Common myeloid progenitor, CD34-positive (primary cell): Measurements from ENCODE around the gene FBXO2.
A peak's percentile ranks its signal among the peaks of the same experiment; 100 is the strongest.

Experiments
- CTCF ChIA-PET: fragments of 350-600 bp; sonication (Branson Sonifier 250); formaldehyde crosslinking; loops from one replicate; lab custom pipeline; 2021; ENCODE audit warnings: antibody characterized with exemption; lab: Charles Lee
- POLR2A ChIA-PET: fragments of 350-600 bp; sonication (Branson Sonifier 250); formaldehyde crosslinking; loops from one replicate; lab custom pipeline; 2021; ENCODE audit warnings: antibody characterized with exemption; lab: Charles Lee
- DNase-seq, 3 donors: peaks; one replicate each; pipeline versions ENCODE4 v3.0.0 to v3.0.0-alpha.2; 2013
- H3K27ac ChIP-seq, 2 experiments: 1 replicate in 1 of 2; 2 replicates in 1 of 2; pipeline ENCODE4 v1.7.0; 2013; ENCODE audit warnings: inconsistent platforms in 2 of 2, low read length in 2 of 2, mild to moderate bottlenecking in 2 of 2, low read depth in 1 of 2, moderate library complexity in 1 of 2; ENCODE audit not compliant: severe bottlenecking in 2 of 2, insufficient read depth in 1 of 2, poor library complexity in 1 of 2
- H3K27me3 ChIP-seq, 5 experiments: replicated peaks in 2 of 5; 1 replicate in 3 of 5; 2 replicates in 2 of 5; pipeline versions ENCODE4 v1.6.1 to v1.7.0; 2013; ENCODE audit warnings: low read length in 4 of 5, mild to moderate bottlenecking in 2 of 5, moderate library complexity in 2 of 5, inconsistent platforms in 1 of 5; ENCODE audit not compliant: insufficient read depth in 5 of 5, control insufficient read depth in 4 of 5
- H3K36me3 ChIP-seq, 4 experiments: 1 replicate in 2 of 4; 2 replicates in 2 of 4; pipeline versions ENCODE4 v1.6.1 to v1.7.0; 2013; ENCODE audit warnings: low read length in 3 of 4, control low read depth in 1 of 4, mild to moderate bottlenecking in 1 of 4; ENCODE audit not compliant: control insufficient read depth in 4 of 4, insufficient read depth in 4 of 4
- H3K4me1 ChIP-seq, 4 experiments: 1 replicate in 3 of 4; 2 replicates in 1 of 4; pipeline versions ENCODE4 v1.6.1 to v1.7.1; 2013; ENCODE audit warnings: low read length in 3 of 4, mild to moderate bottlenecking in 3 of 4, control low read depth in 1 of 4, inconsistent platforms in 1 of 4, moderate library complexity in 1 of 4; ENCODE audit not compliant: control insufficient read depth in 4 of 4, insufficient read depth in 4 of 4; ENCODE audit errors: control extremely low read depth in 1 of 4
- H3K4me3 ChIP-seq, 7 experiments: 1 replicate in 4 of 7; 2 replicates in 3 of 7; pipeline versions ENCODE4 v1.5.1 to v1.7.0; 2013; ENCODE audit warnings: mild to moderate bottlenecking in 7 of 7, low read length in 6 of 7, moderate library complexity in 6 of 7, inconsistent platforms in 2 of 7, low read depth in 2 of 7, control low read depth in 1 of 7; ENCODE audit not compliant: insufficient read depth in 4 of 7, control insufficient read depth in 1 of 7; ENCODE audit errors: extremely low read depth in 1 of 7
- H3K9me3 ChIP-seq, 5 experiments: 1 replicate in 4 of 5; 2 replicates in 1 of 5; pipeline versions ENCODE4 v1.6.1 to v1.7.1; 2013; ENCODE audit warnings: low read length in 4 of 5, mild to moderate bottlenecking in 2 of 5, inconsistent platforms in 1 of 5, low read depth in 1 of 5, moderate library complexity in 1 of 5; ENCODE audit not compliant: control insufficient read depth in 4 of 5, insufficient read depth in 2 of 5; ENCODE audit errors: control extremely low read depth in 1 of 5
- WGBS: methylation state at CpG from one replicate; pipeline ENCODE4 v1.1.5; 2013; ENCODE audit not compliant: insufficient coverage; 5-methylcytosine and 5-hydroxymethylcytosine counted together

The FBXO2 gene

GRCh38 chr1:11620405-11620804 is 33.8 kb downstream of the FBXO2 start:
- peaks cover 0 to 14% (median 3%) of the 10 kb centered on the region in 5 experiments for H3K27me3 ChIP-seq
- no peaks in the 10 kb centered on the region for H3K36me3 ChIP-seq
- WGBS, result 73% methylated on average over 8 of the region's 12 CpGs
- no peak overlapping the region for H3K27ac ChIP-seq
- no peaks in the 10 kb centered on the region for H3K4me1 ChIP-seq
- H3K4me3 ChIP-seq, result no peak overlapping the region
- no peak for DNase-seq
- ChIA-PET POLR2A (no interaction called here), CTCF (no interaction called here)
- H3K9me3 ChIP-seq, result no peaks in the 10 kb centered on the region

GRCh38 chr1:11617741-11618140 is 36.5 kb downstream of the FBXO2 start:
- H3K4me3 ChIP-seq, result no peak overlapping the region
- no peaks in the 10 kb centered on the region for H3K36me3 ChIP-seq
- no peak overlapping the region for H3K27ac ChIP-seq
- H3K4me1 ChIP-seq, result no peaks in the 10 kb centered on the region
- 100% methylated on average over 1 of the region's 2 CpGs for WGBS
- peaks cover 0 to under 1% (median 0%) of the 10 kb centered on the region in 5 experiments for H3K9me3 ChIP-seq
- H3K27me3 ChIP-seq, result peaks cover 0 to 16% (median 3%) of the 10 kb centered on the region in 5 experiments
- no peak for DNase-seq
- ChIA-PET POLR2A (no interaction called here), CTCF (interaction anchor here (1.4 kb wide), 1 partner anchor 26 kb away, joined by 3 read pairs; no protein-coding TSS in a partner anchor)

- no peaks in the 10 kb centered on the region for H3K4me1 ChIP-seq
- peaks cover 0 to 16% (median 3%) of the 10 kb centered on the region in 5 experiments for H3K27me3 ChIP-seq
- H3K4me3 ChIP-seq, result no peak overlapping the region
- 85% methylated on average over 6 of the region's 7 CpGs for WGBS
- ChIA-PET CTCF (no interaction called here), POLR2A (no interaction called here)
- H3K9me3 ChIP-seq, result peaks cover 0 to 3% (median 0%) of the 10 kb centered on the region in 5 experiments
- H3K36me3 ChIP-seq, result no peaks in the 10 kb centered on the region
- H3K27ac ChIP-seq, result no peak overlapping the region
- DNase-seq, result no peak
Measured at GRCh38 chr1:11617314-11617713, 36.9 kb downstream of the FBXO2 start.

GRCh38 chr1:11616766-11617165 is 37.5 kb downstream of the FBXO2 start:
- H3K9me3 ChIP-seq, result peaks cover 0 to 3% (median 0%) of the 10 kb centered on the region in 5 experiments
- no peaks in the 10 kb centered on the region for H3K4me1 ChIP-seq
- WGBS, result 56% methylated on average over 7 of the region's 7 CpGs
- ChIA-PET CTCF (no interaction called here), POLR2A (no interaction called here)
- H3K27me3 ChIP-seq, result peaks cover 0 to 13% (median 3%) of the 10 kb centered on the region in 5 experiments
- no peak overlapping the region for H3K27ac ChIP-seq
- DNase-seq, result no peak
- no peak overlapping the region for H3K4me3 ChIP-seq
- H3K36me3 ChIP-seq, result no peaks in the 10 kb centered on the region

GRCh38 chr1:11615090-11615489 is 39.1 kb downstream of the FBXO2 start:
- Histone ChIP-seq H3K36me3 (no peaks in the 10 kb centered on the region), H3K27me3 (peaks cover 0 to 11% (median 2%) of the 10 kb centered on the region in 5 experiments), H3K27ac (no peak overlapping the region), H3K9me3 (peaks cover 0 to 3% (median 0%) of the 10 kb centered on the region in 5 experiments), H3K4me3 (no peak overlapping the region), H3K4me1 (no peaks in the 10 kb centered on the region)
- DNase-seq, result no peak
- ChIA-PET CTCF (no interaction called here), POLR2A (no interaction called here)
- WGBS, result 68% methylated on average over 13 of the region's 16 CpGs

- H3K4me1 ChIP-seq, result no peaks in the 10 kb centered on the region
- H3K27ac ChIP-seq, result no peak overlapping the region
- no peak overlapping the region for H3K4me3 ChIP-seq
- WGBS, result 96% methylated on average over 5 of the region's 5 CpGs
- H3K9me3 ChIP-seq, result peaks cover 0 to 3% (median 0%) of the 10 kb centered on the region in 5 experiments
- H3K27me3 ChIP-seq, result peaks cover 0 to 11% (median 2%) of the 10 kb centered on the region in 5 experiments
- CTCF ChIA-PET, result interaction anchor here (1.3 kb wide), 1 partner anchor 136 kb away, joined by 3 read pairs; no protein-coding TSS in a partner anchor
- H3K36me3 ChIP-seq, result no peaks in the 10 kb centered on the region
- POLR2A ChIA-PET, result no interaction called here
- no peak for DNase-seq
Measured at GRCh38 chr1:11613347-11613746, 40.9 kb downstream of the FBXO2 start.

- peaks cover 0 to 4% (median 0%) of the 10 kb centered on the region in 5 experiments for H3K9me3 ChIP-seq
- no peak overlapping the region for H3K27ac ChIP-seq
- peaks cover 0 to 7% (median 2%) of the 10 kb centered on the region in 5 experiments for H3K27me3 ChIP-seq
- H3K36me3 ChIP-seq, result no peaks in the 10 kb centered on the region
- peak in 1 of 3 donors; percentile 3 for DNase-seq
- CTCF ChIA-PET, result interaction anchor here (0.8 to 1.4 kb wide), 2 partner anchors 17 to 19 kb away, joined by 3 read pairs; no protein-coding TSS in a partner anchor
- no peaks in the 10 kb centered on the region for H3K4me1 ChIP-seq
- WGBS, result 27% methylated on average over 3 of the region's 7 CpGs
- POLR2A ChIA-PET, result no interaction called here
- H3K4me3 ChIP-seq, result no peak overlapping the region
Measured at GRCh38 chr1:11611638-11612327, 42.4 kb downstream of the FBXO2 start.
